Motor neuron (in vitro differentiated cells): ENCODE measurements around the gene USP7. TPM values are rescaled to one million over a fixed set of nuclear protein-coding genes. Genes with fewer than 3 reads are reported as not detected.

Experiments used
- ATAC-seq, 8 experiments: fragments of 200-7000 bp; cut with Tn5 transposase; replicated peaks in 6 of 8; 2 replicates each; pipeline ENCODE4 v1.8.0; 2021; ENCODE audit warnings: mild to moderate bottlenecking in 8 of 8, moderate library complexity in 8 of 8
- H3K27ac ChIP-seq, 2 donors: fragments of 250-450 bp; sonication (Bioruptor Pico); 2 replicates each; pipeline ENCODE4 v1.9.0; 2021; ENCODE audit warnings: antibody characterized with exemption in 2 of 2, mild to moderate bottlenecking in 2 of 2, moderate library complexity in 1 of 2
- H3K4me1 ChIP-seq, 2 donors: fragments of 250-450 bp; sonication (Bioruptor Pico); replicated peaks in 1 of 2; 2 replicates each; pipeline ENCODE4 v1.6.1; 2021; ENCODE audit warnings: antibody characterized with exemption in 2 of 2, mild to moderate bottlenecking in 2 of 2, moderate library complexity in 1 of 2
- H3K4me3 ChIP-seq, 5 donors: fragments of 250-450 bp; sonication (Bioruptor Pico); 2 replicates each; pipeline ENCODE4 v1.9.0; 2021; ENCODE audit warnings: antibody characterized with exemption in 5 of 5, mild to moderate bottlenecking in 5 of 5, moderate library complexity in 4 of 5
- WGBS, 10 experiments: fragments of 450-650 bp; shearing (Covaris generic); methylation state at CpG; one replicate each; pipeline ENCODE4 v1.0.0; 2022; 5-methylcytosine and 5-hydroxymethylcytosine counted together
- in situ Hi-C, 9 experiments: fragments of 400-800 bp; cut with MboI; loops; one replicate each; pipeline ENCODE4 v1.15.0; 2021; ENCODE audit warnings: low sequenced_read_pairs in 9 of 9, low pct_unique_long_range_greater_than_20kb in 2 of 9; ENCODE audit not compliant: unreplicated experiment in 9 of 9
- total RNA-seq, 8 experiments: library from RNA; unstranded; fragments of 300-600 nt; gene quantifications; 2 replicates each; pipeline versions ENCODE4 v1.2.3 to v1.2.4, GENCODE V29; 2022

The USP7 gene
- total RNA-seq, 8 experiments from 2014 or later, result 39.1 to 83.0 (median 64.6) TPM

- H3K4me1 ChIP-seq, result peaks cover 0 to 2% of the 10 kb centered on the region in 2 donors
- in situ Hi-C loops, result loop anchor here in 2 of 9 experiments (25.0 kb wide), 1 partner anchor 236 kb away; the partner anchor contains the start of gene ABAT (in 2 of the 2)
- ATAC-seq, result no peak
- H3K27ac ChIP-seq, result no peak overlapping the region
- WGBS, 10 experiments, result 92 to 100% (median 100%) methylated on average over 1 to 3 of the region's 3 CpGs; no CpG with 5 or more reads in 1 of the 10 experiments
- H3K4me3 ChIP-seq, result no peak overlapping the region
Observed at GRCh38 chr16:8898660-8899318, 64.9 kb downstream of the USP7 start.

GRCh38 chr16:8894736-8895334 is 68.9 kb downstream of the USP7 start:
- WGBS, 10 experiments, result 90 to 100% (median 98%) methylated on average over 2 to 12 of the region's 21 CpGs; no CpG with 5 or more reads in 3 of the 10 experiments
- no peak for ATAC-seq

GRCh38 chr16:8893976-8894690 is 69.6 kb downstream of the USP7 start:
- peaks cover 12 to 17% of the 10 kb centered on the region in 2 donors for H3K4me1 ChIP-seq
- no peak overlapping the region for H3K4me3 ChIP-seq
- in situ Hi-C loops, result loop anchor here in 2 of 9 experiments (25.0 kb wide), 1 partner anchor 232 kb away; the partner anchor contains the start of gene ABAT (in 2 of the 2)
- ATAC-seq, result no peak
- 72 to 100% (median 89%) methylated on average over 1 to 8 of the region's 14 CpGs; no CpG with 5 or more reads in 3 of the 10 experiments for WGBS, 10 experiments
- no peak overlapping the region for H3K27ac ChIP-seq

More at GRCh38 chr16:8894736-8895334, 68.9 kb downstream of the USP7 start:
- Histone ChIP-seq H3K4me3 (no peak overlapping the region), H3K27ac (no peak overlapping the region), H3K4me1 (peaks cover 12 to 17% of the 10 kb centered on the region in 2 donors)
- in situ Hi-C loops, result loop anchor here in 2 of 9 experiments (25.0 kb wide), 1 partner anchor 233 kb away; the partner anchor contains the start of gene ABAT (in 2 of the 2)

GRCh38 chr16:8893426-8893825 is 70.3 kb downstream of the USP7 start:
- H3K4me3 ChIP-seq, result no peak overlapping the region
- H3K27ac ChIP-seq, result no peak overlapping the region
- WGBS, 10 experiments, result 40 to 100% (median 65%) methylated on average over 1 to 6 of the region's 9 CpGs; no CpG with 5 or more reads in 3 of the 10 experiments
- in situ Hi-C loops, result loop anchor here in 2 of 9 experiments (25.0 kb wide), 1 partner anchor 231 kb away; the partner anchor contains the start of gene ABAT (in 2 of the 2)
- ATAC-seq, result no peak
- peaks cover 12 to 17% of the 10 kb centered on the region in 2 donors for H3K4me1 ChIP-seq

- WGBS, 10 experiments, result 33 to 96% (median 87%) methylated on average over 1 to 10 of the region's 16 CpGs; no CpG with 5 or more reads in 3 of the 10 experiments
- in situ Hi-C loops, result loop anchor here in 2 of 9 experiments (25.0 kb wide), 1 partner anchor 230 kb away; the partner anchor contains the start of gene ABAT (in 2 of the 2)
- ATAC-seq, result peak in 3 of 8 experiments; percentile 27 to 39 (median 34)
- Histone ChIP-seq H3K27ac (peak overlapping the region; percentile 42 to 79), H3K4me3 (no peak overlapping the region), H3K4me1 (peaks cover 12 to 17% of the 10 kb centered on the region in 2 donors)
Observed at GRCh38 chr16:8892101-8892575, 71.6 kb downstream of the USP7 start.

- ATAC-seq, result no peak
- Histone ChIP-seq H3K4me3 (no peak overlapping the region), H3K27ac (no peak overlapping the region), H3K4me1 (peaks cover 12 to 28% of the 10 kb centered on the region in 2 donors)
- in situ Hi-C loops, result loop anchor here in 2 of 9 experiments (25.0 kb wide), 1 partner anchor 228 kb away; the partner anchor contains the start of gene ABAT (in 2 of the 2)
- 93 to 100% (median 96%) methylated on average over 1 to 4 of the region's 5 CpGs; no CpG with 5 or more reads in 6 of the 10 experiments for WGBS, 10 experiments
Observed at GRCh38 chr16:8890549-8890921, 73.2 kb downstream of the USP7 start.

GRCh38 chr16:8889893-8890548 is 73.7 kb downstream of the USP7 start:
- no peak for ATAC-seq
- Histone ChIP-seq H3K4me1 (peaks cover 12 to 29% of the 10 kb centered on the region in 2 donors), H3K4me3 (no peak overlapping the region), H3K27ac (no peak overlapping the region)
- in situ Hi-C loops, result loop anchor here in 2 of 9 experiments (25.0 kb wide), 1 partner anchor 228 kb away; the partner anchor contains the start of gene ABAT (in 2 of the 2)
- 37 to 100% (median 85%) methylated on average over 1 to 8 of the region's 14 CpGs; no CpG with 5 or more reads in 4 of the 10 experiments for WGBS, 10 experiments

- Histone ChIP-seq H3K4me1 (peaks cover 12 to 31% of the 10 kb centered on the region in 2 donors), H3K27ac (no peak overlapping the region), H3K4me3 (no peak overlapping the region)
- 90 to 100% (median 98%) methylated on average over 2 to 8 of the region's 23 CpGs; no CpG with 5 or more reads in 2 of the 10 experiments for WGBS, 10 experiments
- no peak for ATAC-seq
- in situ Hi-C loops, result loop anchor here in 2 of 9 experiments (25.0 kb wide), 1 partner anchor 227 kb away; the partner anchor contains the start of gene ABAT (in 2 of the 2)
Observed at GRCh38 chr16:8888951-8889892, 74.5 kb downstream of the USP7 start.

GRCh38 chr16:8887952-8888560 is 75.7 kb downstream of the USP7 start:
- in situ Hi-C loops, result loop anchor here in 2 of 9 experiments (25.0 kb wide), 1 partner anchor 226 kb away; the partner anchor contains the start of gene ABAT (in 2 of the 2)
- no peak overlapping the region for H3K27ac ChIP-seq
- H3K4me1 ChIP-seq, result peaks cover 11 to 26% of the 10 kb centered on the region in 2 donors
- 20 to 100% (median 79%) methylated on average over 1 to 7 of the region's 16 CpGs; no CpG with 5 or more reads in 1 of the 10 experiments for WGBS, 10 experiments
- ATAC-seq, result peak in 3 of 8 experiments; percentile 4 to 11 (median 6)
- H3K4me3 ChIP-seq, result no peak overlapping the region

GRCh38 chr16:8887431-8887765 is 76.3 kb downstream of the USP7 start:
- Histone ChIP-seq H3K4me1 (peaks cover 8 to 24% of the 10 kb centered on the region in 2 donors), H3K4me3 (no peak overlapping the region), H3K27ac (no peak overlapping the region)
- in situ Hi-C loops, result loop anchor here in 2 of 9 experiments (25.0 kb wide), 1 partner anchor 225 kb away; the partner anchor contains the start of gene ABAT (in 2 of the 2)
- 50 to 100% (median 92%) methylated on average over 1 to 5 of the region's 6 CpGs; no CpG with 5 or more reads in 3 of the 10 experiments for WGBS, 10 experiments
- no peak for ATAC-seq
